ENCODE results near the gene TIMP2.
"Not testable (repeated sequence)": the region's sequence is repeated elsewhere in the genome, so short reads cannot be mapped to it uniquely, and the experiment has no call there.

The TIMP2 gene

GRCh38 chr17:78929908-78930775 lies 5.0 kb upstream of the TIMP2 start:
- DNase-seq: no peak

GRCh38 chr17:78925662-78926555 lies 722 bp upstream of the TIMP2 start:
- no peak for DNase-seq

- no peak for DNase-seq
These were observed 571 bp downstream of the TIMP2 start for GRCh38 chr17:78924481-78925151.

GRCh38 chr17:78923660-78924453 lies 1.3 kb downstream of the TIMP2 start:
- no peak for DNase-seq

- no peak for DNase-seq
These were observed 2.2 kb downstream of the TIMP2 start for GRCh38 chr17:78922816-78923498.

- no peak for DNase-seq
These were observed 3.7 kb downstream of the TIMP2 start for GRCh38 chr17:78921437-78921971.

- no peak for DNase-seq
These were observed 4.7 kb downstream of the TIMP2 start for GRCh38 chr17:78920528-78920927.

- DNase-seq: no peak
These were observed 5.2 kb downstream of the TIMP2 start for GRCh38 chr17:78919861-78920450.

- DNase-seq: no peak
These were observed 6.2 kb downstream of the TIMP2 start for GRCh38 chr17:78918979-78919378.

GRCh38 chr17:78917451-78918275 lies 7.5 kb downstream of the TIMP2 start:
- no peak for DNase-seq

GRCh38 chr17:78915872-78916632 lies 9.1 kb downstream of the TIMP2 start:
- DNase-seq: no peak

GRCh38 chr17:78913115-78913514 lies 12.1 kb downstream of the TIMP2 start:
- no peak for DNase-seq

GRCh38 chr17:78912082-78912481 lies 13.1 kb downstream of the TIMP2 start:
- no peak for DNase-seq

- not testable (repeated sequence) for DNase-seq
These were observed 13.6 kb downstream of the TIMP2 start for GRCh38 chr17:78911543-78911942.

GRCh38 chr17:78910497-78911284 lies 14.5 kb downstream of the TIMP2 start:
- no peak for DNase-seq

- no peak for DNase-seq
These were observed 16.8 kb downstream of the TIMP2 start for GRCh38 chr17:78908426-78908825.

GRCh38 chr17:78905541-78905940 lies 19.6 kb downstream of the TIMP2 start:
- no peak for DNase-seq

- no peak for DNase-seq
These were observed 20.1 kb downstream of the TIMP2 start for GRCh38 chr17:78905116-78905515.

Data from cortex of kidney (tissue), 1 donor.